NCI-H69 (cell line): ENCODE data around the gene TNXB.

Experiments used
- DNase-seq: peaks from one replicate; lab custom pipeline; 2025; lab: John Stamatoyannopoulos, UW

TNXB gene, protein sequence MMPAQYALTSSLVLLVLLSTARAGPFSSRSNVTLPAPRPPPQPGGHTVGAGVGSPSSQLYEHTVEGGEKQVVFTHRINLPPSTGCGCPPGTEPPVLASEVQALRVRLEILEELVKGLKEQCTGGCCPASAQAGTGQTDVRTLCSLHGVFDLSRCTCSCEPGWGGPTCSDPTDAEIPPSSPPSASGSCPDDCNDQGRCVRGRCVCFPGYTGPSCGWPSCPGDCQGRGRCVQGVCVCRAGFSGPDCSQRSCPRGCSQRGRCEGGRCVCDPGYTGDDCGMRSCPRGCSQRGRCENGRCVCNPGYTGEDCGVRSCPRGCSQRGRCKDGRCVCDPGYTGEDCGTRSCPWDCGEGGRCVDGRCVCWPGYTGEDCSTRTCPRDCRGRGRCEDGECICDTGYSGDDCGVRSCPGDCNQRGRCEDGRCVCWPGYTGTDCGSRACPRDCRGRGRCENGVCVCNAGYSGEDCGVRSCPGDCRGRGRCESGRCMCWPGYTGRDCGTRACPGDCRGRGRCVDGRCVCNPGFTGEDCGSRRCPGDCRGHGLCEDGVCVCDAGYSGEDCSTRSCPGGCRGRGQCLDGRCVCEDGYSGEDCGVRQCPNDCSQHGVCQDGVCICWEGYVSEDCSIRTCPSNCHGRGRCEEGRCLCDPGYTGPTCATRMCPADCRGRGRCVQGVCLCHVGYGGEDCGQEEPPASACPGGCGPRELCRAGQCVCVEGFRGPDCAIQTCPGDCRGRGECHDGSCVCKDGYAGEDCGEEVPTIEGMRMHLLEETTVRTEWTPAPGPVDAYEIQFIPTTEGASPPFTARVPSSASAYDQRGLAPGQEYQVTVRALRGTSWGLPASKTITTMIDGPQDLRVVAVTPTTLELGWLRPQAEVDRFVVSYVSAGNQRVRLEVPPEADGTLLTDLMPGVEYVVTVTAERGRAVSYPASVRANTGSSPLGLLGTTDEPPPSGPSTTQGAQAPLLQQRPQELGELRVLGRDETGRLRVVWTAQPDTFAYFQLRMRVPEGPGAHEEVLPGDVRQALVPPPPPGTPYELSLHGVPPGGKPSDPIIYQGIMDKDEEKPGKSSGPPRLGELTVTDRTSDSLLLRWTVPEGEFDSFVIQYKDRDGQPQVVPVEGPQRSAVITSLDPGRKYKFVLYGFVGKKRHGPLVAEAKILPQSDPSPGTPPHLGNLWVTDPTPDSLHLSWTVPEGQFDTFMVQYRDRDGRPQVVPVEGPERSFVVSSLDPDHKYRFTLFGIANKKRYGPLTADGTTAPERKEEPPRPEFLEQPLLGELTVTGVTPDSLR (N-terminal part only)

DNA sequence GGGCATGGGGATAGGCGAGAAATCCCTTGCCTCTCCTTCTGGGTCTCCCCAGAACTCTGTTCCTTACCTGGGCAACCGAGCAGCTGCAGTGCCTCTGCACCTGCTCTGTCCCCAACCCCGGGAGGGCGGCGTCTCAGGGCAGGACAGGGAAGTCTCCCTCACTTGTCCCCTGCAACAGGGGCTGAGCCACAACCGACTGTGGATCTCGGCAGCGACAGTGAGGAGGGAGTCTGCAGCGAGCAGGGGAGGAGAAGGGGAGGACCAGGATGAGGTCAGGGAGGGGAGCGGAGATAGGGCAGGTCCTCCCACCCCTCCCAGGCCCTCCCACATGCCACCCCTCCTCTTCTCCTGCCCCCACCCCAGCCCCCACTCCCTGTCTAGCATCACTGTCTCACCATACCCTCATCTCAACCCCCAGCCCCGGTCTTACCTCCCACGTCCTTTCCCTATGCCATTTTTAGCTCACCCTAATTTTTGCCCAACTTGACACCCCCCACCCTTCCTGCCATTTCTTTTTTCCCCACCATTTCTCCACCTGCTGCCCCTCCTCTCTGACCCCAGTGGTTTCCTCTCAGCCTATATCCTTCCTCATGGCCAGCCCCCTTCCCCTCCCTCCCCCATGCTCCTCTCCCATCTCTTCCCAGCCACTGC lies at the start of gene TNXB:
Gene TNXB (minus strand): TSS at position 225 of the 651 bp plus-strand sequence. CDS start 11,140 bp downstream, outside the sequence.
- no peak for DNase-seq

DNA sequence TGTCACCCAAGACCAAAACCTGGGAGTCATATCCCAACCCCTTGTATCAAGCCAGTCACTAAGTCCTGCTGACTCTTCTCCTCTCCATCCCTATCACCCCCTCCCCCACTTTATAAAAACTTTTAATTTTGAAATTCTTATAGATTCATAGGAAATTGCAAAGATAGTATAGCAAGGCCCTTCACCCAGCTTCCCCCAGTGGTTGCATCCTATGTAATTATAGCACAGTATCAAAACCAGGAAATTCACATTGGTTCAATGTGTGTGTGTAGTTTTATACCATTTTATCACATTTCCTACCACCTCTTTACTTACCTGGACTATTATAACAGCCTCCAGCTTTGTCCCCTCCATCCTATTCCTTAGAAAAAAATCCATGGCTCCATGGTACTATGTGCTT lies 48.9 kb upstream of the TNXB start:
- DNase-seq = no peak

DNA sequence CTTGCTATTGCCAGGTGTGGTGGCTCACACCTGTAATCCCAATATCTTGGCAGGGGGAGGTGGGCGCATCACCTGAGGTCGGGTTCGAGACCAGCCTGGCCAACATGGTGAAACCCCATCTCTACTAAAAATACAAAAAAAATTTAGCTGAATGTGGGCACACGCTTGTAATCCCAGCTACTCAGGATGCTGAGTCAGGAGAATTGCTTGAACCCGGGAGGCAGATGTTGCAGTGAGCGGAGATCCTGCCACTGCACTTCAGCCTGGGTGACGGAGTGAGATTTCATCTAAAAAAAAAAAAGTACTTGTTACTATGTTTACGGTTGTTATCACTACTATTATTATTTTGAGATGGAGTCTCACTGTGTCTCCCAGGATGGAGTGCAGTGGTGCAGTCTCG lies 47.8 kb upstream of the TNXB start:
- DNase-seq = no peak

DNA sequence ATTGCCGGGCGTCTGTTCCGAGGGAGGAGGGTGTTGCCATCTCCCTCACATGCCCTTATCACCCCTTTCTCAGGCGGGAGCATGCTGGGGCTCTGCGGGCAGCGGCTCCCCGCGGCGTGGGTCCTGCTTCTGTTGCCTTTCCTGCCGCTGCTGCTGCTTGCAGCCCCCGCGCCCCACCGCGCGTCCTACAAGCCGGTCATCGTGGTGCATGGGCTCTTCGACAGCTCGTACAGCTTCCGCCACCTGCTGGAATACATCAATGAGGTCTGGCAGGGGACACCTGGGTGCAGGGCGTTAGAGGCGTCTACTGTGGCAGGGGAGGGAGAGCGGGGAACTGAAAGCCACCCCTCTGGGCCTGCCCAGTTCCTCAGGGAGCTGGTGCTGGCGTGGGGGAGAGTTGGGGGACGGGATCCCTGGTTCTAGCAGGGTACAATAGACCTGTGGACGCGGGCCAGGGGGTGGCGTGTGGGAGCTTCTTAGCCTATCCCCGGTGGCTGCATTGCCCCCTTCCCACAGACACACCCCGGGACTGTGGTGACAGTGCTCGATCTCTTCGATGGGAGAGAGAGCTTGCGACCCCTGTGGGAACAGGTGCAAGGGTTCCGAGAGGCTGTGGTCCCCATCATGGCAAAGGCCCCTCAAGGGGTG lies 45.5 kb upstream of the TNXB start:
- peak; percentile 93 for DNase-seq

DNA sequence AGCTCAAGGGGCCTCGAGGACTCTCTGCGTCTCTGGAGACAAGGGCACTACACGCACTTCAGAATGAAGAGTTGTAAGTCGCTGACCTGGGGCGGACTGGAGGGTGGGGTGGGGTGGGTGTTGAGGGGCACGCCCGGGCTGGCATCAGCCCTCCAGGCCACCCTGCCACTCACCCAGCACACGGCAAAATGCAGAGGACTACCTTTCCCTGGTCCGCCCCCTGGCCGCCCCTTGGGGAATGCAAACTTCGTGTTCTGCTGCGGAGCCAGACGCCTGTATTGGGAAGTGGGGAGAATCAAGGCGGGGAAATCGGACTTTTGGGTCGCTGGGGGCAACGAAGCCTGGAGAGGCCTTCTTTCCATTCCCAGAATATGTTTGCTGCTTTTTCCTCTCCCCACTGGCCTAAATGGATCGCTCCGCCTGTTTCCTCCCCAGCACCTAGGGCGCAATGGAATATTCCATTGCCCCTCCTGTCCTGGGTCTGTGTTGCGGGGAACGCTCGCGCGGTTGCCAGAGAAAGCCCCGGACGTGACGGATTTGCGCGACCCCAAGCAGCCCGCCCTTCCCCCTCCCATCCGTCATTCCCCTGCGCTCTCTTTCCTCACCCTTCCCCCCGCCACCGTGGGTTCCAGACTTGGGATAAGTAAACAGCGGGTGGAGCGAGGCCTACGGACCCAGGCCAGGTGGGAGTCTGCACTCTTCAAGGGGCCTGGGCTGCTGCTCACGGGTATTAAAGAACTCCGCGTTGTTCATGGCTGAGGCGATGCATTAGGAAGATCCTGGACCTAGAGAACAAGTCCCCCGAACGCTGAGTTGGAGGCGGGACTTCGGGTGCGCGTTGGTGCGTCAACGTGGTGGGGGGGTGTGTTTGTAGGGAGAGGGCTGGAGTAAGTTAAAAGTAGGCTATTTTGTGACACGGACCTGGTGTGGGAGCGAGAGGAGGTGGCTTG lies 44.7 kb upstream of the TNXB start, which contains the start of gene PPT2:
Gene PPT2 (plus strand): TSS at position 578 of the 950 bp plus-strand sequence. CDS start 454 bp downstream, outside the sequence.
- peak; percentile 96 for DNase-seq

DNA sequence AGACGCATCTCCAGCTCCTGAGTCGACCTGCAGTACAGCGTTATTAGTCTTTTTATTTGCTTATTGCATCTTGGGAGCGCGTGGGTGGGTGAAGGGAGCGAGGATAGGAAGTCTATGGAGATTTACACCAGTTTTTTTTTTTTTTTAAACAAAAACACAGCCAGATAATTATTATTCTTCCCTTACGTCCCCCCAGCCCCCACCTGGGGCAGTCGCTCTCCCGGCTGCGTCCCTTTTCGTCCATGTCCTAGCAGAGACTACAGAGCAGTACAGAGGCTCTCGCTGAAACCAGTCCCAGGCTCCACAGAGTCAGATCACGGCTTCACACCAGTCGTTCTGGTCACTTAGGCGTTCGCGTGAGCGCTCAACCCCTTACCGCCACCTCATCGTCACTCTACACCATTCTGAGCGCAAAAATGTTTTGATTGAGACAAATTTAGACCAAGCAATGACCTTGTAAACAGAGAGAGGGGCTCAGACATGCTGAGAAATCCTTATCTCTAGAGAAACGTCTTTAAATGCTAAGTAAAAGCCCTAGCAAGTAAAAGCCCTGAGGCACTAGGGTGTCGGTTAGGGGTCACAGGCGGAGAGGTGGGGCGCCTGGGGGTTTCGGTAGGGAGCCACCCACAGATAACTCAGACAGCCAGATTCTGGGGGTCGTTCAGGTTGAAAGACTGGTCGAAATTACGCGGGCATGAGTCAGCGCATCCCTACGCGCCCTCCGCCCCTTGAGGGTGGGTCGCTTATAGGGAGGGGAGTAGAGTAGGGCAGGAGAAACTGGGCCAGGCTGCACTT lies 43.8 kb upstream of the TNXB start:
- DNase-seq = peak; percentile 68

DNA sequence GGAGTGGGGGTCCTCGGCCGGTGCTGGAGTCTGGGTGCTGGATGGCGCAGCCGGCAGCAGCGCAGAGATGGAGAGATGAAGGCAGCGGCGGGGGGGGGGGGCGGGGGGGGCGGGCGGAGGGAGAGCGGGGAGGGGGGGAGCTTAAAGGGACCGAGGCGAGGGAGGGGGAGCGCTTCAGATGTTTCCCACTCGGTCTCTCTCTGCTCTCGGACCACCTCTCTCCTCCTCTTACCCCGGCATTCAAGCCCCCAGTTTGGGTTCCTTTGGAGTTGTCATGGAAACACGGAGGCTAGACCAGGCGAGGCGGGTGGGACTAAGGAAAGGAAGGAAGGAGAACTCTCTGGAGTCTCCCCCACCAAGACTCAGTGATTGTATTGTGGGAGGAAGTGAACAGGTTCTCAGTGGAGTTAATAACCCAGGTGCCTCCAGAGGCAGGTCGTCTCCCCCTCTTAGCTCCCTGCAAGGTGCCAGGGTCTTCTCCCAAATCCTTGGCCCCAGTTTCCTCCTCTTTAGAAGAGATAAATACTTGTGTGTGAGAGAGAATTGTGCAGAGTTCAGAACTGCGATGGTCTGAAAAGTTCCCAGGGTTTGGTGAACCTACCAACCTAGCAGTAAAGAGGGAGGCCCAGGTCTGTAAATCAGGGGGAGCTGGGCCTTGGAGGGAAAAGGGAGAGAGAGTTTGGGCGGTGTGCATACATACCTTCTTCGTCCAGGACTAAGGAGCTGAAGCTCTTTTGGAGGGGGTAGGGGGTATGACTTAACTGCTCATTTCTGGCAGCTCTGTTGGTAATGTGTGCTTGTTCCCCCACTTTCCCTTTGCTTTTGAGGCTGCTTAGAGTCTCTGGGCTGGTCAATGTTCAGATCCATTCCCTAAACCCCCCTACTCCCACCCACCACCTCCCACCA lies 43.0 kb upstream of the TNXB start, which contains the start of gene PRRT1:
Gene PRRT1 (minus strand): TSS at position 77 of the 906 bp plus-strand sequence. CDS start 112 bp downstream, outside the sequence.
- DNase-seq = peak; percentile 42

DNA sequence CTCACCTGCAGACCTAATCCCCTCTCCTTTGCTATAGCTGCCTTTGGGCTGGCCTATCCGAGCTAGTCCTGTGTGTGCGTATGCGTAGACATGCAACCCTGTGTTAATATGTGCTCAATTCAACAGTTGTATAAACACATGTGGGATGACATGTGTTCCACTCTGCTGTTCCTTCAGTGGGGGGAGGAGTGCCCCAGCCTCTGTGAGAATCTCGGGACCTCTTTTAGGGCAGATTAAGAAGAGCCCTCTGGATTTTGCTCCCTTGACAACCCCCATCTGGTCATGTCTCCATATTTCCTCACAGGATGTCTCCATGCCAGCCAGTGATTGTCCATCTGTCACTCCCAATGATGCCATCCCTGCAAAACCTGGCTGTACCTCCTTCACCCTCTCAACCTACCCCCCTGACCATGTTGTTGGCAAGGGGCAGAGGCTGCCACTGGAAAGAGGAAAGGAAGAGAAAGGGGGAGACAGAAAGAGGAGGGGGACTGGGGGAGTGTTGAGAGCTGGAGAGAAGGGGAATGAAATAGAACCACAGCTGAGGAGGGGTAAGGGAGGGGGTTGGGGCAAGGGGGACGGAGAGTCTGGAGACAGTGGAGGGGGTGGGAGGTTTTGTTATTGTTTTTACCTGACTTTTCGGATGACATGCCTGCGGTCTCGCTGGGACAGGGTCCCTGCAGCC lies 42.2 kb upstream of the TNXB start:
- DNase-seq = peak; percentile 72

DNA sequence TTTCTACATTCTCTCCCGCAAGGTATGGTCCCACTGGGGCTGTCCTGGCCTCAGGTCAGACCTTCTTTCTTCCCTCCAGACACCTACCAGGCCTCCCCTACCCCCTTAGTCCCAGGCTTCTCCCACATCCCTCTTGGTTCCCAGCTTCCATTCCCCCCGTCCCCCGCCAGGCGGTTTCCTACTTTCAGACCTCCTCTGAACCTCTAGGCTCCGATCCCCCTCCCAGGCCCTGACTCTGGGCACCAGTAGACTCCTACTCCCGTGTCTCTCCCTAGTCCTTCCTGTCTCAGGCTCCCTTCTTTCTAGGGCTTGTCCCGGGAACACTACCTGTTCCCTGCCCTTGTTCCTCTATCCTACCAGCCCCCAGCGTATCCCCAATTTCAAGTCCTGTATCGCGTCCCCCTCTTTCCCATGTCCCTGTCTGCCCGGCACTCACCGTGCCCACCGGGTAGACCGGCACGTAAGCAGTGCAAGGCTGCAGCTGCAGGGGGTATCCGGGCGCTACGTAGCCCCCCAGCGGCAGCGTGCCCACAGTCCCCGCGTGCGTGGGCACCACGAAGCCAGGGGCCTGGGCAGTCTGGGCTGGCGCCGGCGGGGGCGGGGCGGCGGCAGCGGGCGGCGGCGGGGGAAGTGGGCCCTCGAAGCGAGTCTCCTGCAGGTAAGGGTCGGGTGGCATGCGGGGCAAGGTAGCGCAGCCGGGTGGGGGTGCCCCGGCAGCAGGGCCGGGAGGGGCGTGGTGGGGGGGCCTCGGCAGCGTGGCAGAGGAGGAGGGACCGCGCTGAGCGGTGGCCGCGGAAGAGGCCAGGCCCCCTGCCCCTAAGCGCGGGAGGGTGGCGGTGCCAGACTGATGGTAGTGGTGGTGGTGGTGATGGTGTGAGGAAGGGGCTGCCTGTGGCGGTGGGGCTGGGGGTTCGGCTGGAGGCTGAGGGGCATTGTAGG lies 41.1 kb upstream of the TNXB start:
- peak; percentile 21 for DNase-seq

DNA sequence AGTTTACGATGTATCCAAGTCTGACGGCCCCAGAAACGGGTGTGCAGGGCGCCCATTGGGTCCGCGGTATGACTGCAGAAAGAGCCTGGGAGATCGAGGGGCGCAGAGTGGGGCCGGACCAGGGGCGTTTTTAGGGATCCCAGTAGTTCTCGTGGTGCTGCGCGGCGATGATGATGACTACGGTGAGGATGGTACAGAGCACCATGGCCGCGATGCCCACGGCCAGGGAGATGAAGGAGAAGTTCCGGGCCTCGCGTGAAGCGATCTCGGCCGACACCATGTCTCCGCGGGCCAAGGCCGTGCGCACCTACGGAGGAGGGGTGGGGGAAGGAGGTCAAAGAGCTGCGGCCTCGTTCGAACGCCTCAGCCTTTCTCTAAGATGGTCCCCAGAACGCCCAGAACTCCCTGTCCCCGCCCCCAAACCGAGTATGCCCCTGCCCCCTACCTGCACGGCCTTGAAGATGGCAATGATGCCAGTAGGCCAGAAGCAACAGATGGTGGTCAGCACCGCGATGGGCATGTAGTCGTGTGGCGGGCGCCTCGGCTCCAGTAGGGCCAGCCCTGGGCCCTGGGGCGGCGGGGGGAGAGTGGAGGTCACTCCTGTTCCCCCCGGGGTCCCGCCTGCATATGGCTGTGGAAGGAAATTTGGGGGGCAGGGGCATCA lies 40.1 kb upstream of the TNXB start:
- DNase-seq = no peak

DNA sequence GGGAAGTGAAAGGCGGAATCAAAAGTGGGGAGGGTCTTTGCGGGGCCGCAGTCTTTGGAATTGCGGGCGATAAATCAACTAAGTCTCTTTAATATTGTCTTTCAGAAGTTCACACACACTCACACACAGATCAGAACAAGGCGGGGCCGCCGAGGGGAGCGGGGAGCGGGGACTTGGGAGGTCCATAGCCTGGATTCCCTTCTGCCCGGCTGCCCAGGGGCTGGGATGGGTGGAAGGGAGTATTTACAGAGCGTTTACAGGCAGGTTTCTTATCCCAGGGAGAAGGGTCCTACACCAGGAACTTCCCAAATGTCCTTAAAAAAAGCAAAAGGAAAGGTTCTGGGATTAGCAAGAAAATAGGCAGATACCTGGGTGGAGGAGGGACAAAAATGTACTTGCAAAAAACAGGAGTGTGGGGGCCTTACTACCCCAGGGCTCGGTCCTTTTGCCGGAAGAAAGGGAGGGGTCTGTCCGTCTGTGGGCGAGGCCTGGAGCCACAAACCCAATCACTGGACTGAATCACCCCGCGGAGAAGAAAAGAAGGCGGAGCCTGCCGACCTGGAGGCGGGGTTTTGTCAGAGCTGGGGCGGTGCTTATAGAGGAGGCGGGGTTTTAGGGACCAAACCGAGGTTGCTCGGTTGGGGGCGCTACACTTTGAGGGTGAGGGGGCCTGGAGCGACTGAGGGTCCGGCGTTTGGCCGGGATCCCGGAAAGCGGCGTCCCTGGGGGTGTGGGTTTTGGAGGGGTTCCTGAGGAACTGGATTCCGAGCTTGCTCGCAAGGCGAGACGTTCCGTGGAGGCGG lies 39.4 kb upstream of the TNXB start:
- DNase-seq = no peak

DNA sequence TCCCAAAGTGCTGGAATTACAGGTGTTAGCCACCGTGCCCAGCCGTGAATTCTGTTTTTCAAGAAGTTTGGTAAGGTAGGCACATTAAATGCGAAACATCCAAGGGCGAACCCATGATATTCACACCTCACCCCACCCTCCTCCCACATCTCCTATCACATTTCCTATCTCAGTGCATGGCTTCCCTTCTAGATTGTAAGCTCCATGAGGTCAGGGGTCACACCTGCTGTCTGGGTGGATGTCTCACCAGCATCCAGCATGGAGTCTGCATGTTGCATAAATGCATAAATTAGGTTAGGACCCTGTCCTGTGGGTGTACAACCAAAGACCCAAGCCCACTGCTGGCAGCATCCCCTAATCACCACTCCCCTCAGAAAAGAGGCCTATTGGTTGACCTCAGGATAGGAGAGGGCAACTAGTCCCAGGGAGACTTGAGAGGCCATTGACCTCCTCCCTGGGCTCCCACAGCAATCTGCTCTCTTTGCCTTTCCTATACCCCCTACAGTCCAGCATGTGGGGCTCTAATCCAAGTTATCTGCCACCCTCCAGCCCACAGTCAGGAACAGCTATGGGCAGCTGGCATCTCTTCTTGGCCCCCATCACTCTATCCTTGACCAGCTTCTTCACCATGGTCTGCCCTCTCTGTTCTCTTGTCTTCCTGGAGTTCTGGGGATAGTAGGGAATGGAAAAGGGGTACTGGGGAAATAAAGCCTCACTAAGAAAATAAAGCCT lies 38.4 kb upstream of the TNXB start:
- DNase-seq = no peak

DNA sequence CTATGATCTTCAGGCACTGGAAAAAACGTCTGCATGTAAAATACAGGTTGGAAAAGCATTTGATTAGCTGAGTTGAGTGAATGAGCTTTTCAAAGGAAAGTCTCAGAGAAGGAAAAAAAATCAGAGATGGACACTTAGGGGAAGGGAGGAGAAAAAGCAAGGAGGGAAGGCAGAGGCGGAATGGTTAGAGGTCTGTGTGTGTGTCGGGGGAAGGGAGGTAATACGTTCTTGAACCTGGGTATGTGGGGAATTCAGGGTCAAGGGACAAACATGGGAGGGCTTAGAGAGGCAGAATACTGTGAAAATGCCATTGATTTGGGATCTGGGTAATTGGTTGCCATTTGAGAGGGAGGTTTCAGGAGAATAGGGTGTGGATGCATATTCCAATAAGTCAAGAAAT lies 37.5 kb upstream of the TNXB start:
- no peak for DNase-seq

DNA sequence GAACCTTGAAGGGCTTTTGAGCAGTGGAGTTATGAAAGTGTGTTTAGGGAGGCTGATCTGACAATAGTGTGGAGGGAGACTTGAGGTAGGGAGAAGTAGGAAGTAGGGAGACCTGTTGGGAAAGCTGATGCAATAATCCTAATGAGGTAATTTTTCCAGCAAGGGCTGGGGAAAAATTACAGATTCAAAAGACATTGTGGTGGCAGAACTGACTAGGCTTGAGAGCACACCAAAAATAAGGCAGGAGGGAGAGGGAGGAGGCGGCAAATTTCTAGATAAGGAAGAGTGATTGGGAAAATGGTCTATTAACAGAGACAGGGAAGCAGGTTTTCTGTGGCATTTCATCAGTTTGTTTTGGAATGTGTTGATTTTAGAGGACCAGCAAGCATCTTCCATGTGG lies 37.1 kb upstream of the TNXB start:
- DNase-seq = peak; percentile 29
